ENCODE results near the gene ITGAV. TPM values are rescaled to one million over a fixed set of nuclear protein-coding genes. Genes with fewer than 3 reads are reported as not detected.

Gene ITGAV
- total RNA-seq, 4 donors from 2014 or later, result 100 to 127 (median 117) TPM

- Histone ChIP-seq H3K9me3 (no peaks in the 10 kb centered on the region), H3K4me1 (peaks cover 0 to 4% (median 0%) of the 10 kb centered on the region in 3 donors), H3K27me3 (no peaks in the 10 kb centered on the region), H3K36me3 (peaks cover 0 to 45% of the 10 kb centered on the region in 2 donors), H3K27ac (no peak overlapping the region), H3K4me3 (no peak overlapping the region)
- TF ChIP-seq POLR2AphosphoS5 (IDR thresholded peaks at IDR 0.05) (no peak), CTCF (IDR thresholded peaks at IDR 0.05) (no peak), EP300 (IDR thresholded peaks at IDR 0.05) (no peak), POLR2A (IDR thresholded peaks at IDR 0.05) (no peak)
- WGBS, 2 donors (ENCODE audit: low coverage in 1 of 2), result 87 to 90% methylated on average over 2 of the region's 2 CpGs
- ATAC-seq, result no peak
These were observed 33.2 kb downstream of the ITGAV start for GRCh38 chr2:186623084-186623483.

- H3K9me3 ChIP-seq, result no peaks in the 10 kb centered on the region
- WGBS, 2 donors (ENCODE audit: low coverage in 1 of 2), result 78 to 91% methylated on average over 2 to 3 of the region's 3 CpGs
- H3K36me3 ChIP-seq, result peaks cover 0 to 45% of the 10 kb centered on the region in 2 donors
- no peak for ATAC-seq
- H3K4me3 ChIP-seq, result no peak overlapping the region
- H3K27me3 ChIP-seq, result no peaks in the 10 kb centered on the region
- H3K27ac ChIP-seq, result no peak overlapping the region
- no peak for TF ChIP-seq POLR2AphosphoS5 (IDR thresholded peaks at IDR 0.05)
- TF ChIP-seq CTCF (IDR thresholded peaks at IDR 0.05), result no peak
- TF ChIP-seq POLR2A (IDR thresholded peaks at IDR 0.05), result no peak
- TF ChIP-seq EP300 (IDR thresholded peaks at IDR 0.05), result no peak
- no peaks in the 10 kb centered on the region for H3K4me1 ChIP-seq
These were observed 34.4 kb downstream of the ITGAV start for GRCh38 chr2:186624276-186624675.

- no peaks in the 10 kb centered on the region for H3K27me3 ChIP-seq
- peaks cover 0 to 22% of the 10 kb centered on the region in 2 donors for H3K36me3 ChIP-seq
- no peaks in the 10 kb centered on the region for H3K9me3 ChIP-seq
- no peak for ATAC-seq
- H3K4me3 ChIP-seq, result no peak overlapping the region
- H3K27ac ChIP-seq, result no peak overlapping the region
- no peak for TF ChIP-seq EP300 (IDR thresholded peaks at IDR 0.05)
- WGBS, 2 donors (ENCODE audit: low coverage in 1 of 2), result 62 to 79% methylated on average over 1 of the region's 1 CpG
- H3K4me1 ChIP-seq, result no peaks in the 10 kb centered on the region
These were observed 39.6 kb downstream of the ITGAV start for GRCh38 chr2:186629250-186629996.

- no peak for ATAC-seq
- Histone ChIP-seq H3K4me1 (no peaks in the 10 kb centered on the region), H3K27ac (no peak overlapping the region), H3K4me3 (no peak overlapping the region), H3K27me3 (no peaks in the 10 kb centered on the region), H3K9me3 (no peaks in the 10 kb centered on the region), H3K36me3 (peaks cover 0 to 4% of the 10 kb centered on the region in 2 donors)
- 93 to 95% methylated on average over 2 of the region's 2 CpGs for WGBS, 2 donors (ENCODE audit: low coverage in 1 of 2)
- TF ChIP-seq CTCF (IDR thresholded peaks at IDR 0.05) (no peak), EP300 (IDR thresholded peaks at IDR 0.05) (no peak), POLR2AphosphoS5 (IDR thresholded peaks at IDR 0.05) (no peak), POLR2A (IDR thresholded peaks at IDR 0.05) (no peak)
These were observed 42.6 kb downstream of the ITGAV start for GRCh38 chr2:186632417-186632816.

- Histone ChIP-seq H3K36me3 (peaks cover 0 to 22% of the 10 kb centered on the region in 2 donors), H3K4me1 (no peaks in the 10 kb centered on the region), H3K27me3 (no peaks in the 10 kb centered on the region), H3K4me3 (no peak overlapping the region), H3K27ac (no peak overlapping the region), H3K9me3 (no peaks in the 10 kb centered on the region)
- no peak for ATAC-seq
- TF ChIP-seq CTCF (IDR thresholded peaks at IDR 0.05), result no peak
- no peak for TF ChIP-seq EP300 (IDR thresholded peaks at IDR 0.05)
- no peak for TF ChIP-seq POLR2AphosphoS5 (IDR thresholded peaks at IDR 0.05)
- TF ChIP-seq POLR2A (IDR thresholded peaks at IDR 0.05), result no peak
These were observed 44.8 kb downstream of the ITGAV start for GRCh38 chr2:186634701-186635100.

Measured in gastroesophageal sphincter (tissue), 4 donors.